Endometrial microvascular endothelial cells (primary cell): Measurements from ENCODE around the gene MPZL1. TPM values are rescaled to one million over a fixed set of nuclear protein-coding genes. Genes with fewer than 3 reads are reported as not detected.

ENCODE experiments used
- in situ Hi-C: cut with HindIII; loops from 2 replicates; pipeline ENCODE4 v1.10.0; 2017; ENCODE audit warnings: low sequenced_read_pairs, low pct_unique_long_range_greater_than_20kb; ENCODE audit errors: inconsistent ontology term
- total RNA-seq: library from RNA; depleted of rRNA; stranded (reverse); fragments of >200 nt; gene quantifications from one replicate; pipeline ENCODE4 v1.2.3, GENCODE V29; 2015; ENCODE audit errors: inconsistent ontology term

The MPZL1 gene
- total RNA-seq, 1 donor from 2014 or later, result 103 TPM

- in situ Hi-C loops, result no loop called here
These were observed 7.2 kb upstream of the MPZL1 start for GRCh38 chr1:167714439-167715156.

- in situ Hi-C loops, result no loop called here
These were observed 6.4 kb upstream of the MPZL1 start for GRCh38 chr1:167715157-167715999.

- in situ Hi-C loops, result no loop called here
These were observed 5.8 kb upstream of the MPZL1 start for GRCh38 chr1:167716000-167716271.

- in situ Hi-C loops, result no loop called here
These were observed 4.4 kb upstream of the MPZL1 start for GRCh38 chr1:167717351-167717750.

- in situ Hi-C loops, result no loop called here
These were observed 2.7 kb upstream of the MPZL1 start for GRCh38 chr1:167718914-167719691.

- in situ Hi-C loops, result loop anchor here (10.0 kb wide), 1 partner anchor 245 kb away; no protein-coding TSS in a partner anchor
These were observed 1.9 kb upstream of the MPZL1 start for GRCh38 chr1:167719715-167720421.

GRCh38 chr1:167720965-167721616 lies 691 bp upstream of the MPZL1 start:
- in situ Hi-C loops, result loop anchor here (10.0 kb wide), 1 partner anchor 244 kb away; no protein-coding TSS in a partner anchor

- in situ Hi-C loops, result loop anchor here (10.0 kb wide), 1 partner anchor 242 kb away; no protein-coding TSS in a partner anchor
These were observed 529 bp downstream of the MPZL1 start for GRCh38 chr1:167722152-167722869.

GRCh38 chr1:167722870-167723251 lies 1.1 kb downstream of the MPZL1 start:
- in situ Hi-C loops, result loop anchor here (10.0 kb wide), 1 partner anchor 242 kb away; no protein-coding TSS in a partner anchor

GRCh38 chr1:167723707-167724323 lies 2.0 kb downstream of the MPZL1 start:
- in situ Hi-C loops, result loop anchor here (10.0 kb wide), 1 partner anchor 241 kb away; no protein-coding TSS in a partner anchor

GRCh38 chr1:167726008-167726407 lies 4.2 kb downstream of the MPZL1 start:
- in situ Hi-C loops, result loop anchor here (10.0 kb wide), 1 partner anchor 239 kb away; no protein-coding TSS in a partner anchor

- in situ Hi-C loops, result loop anchor here (10.0 kb wide), 1 partner anchor 236 kb away; no protein-coding TSS in a partner anchor
These were observed 7.1 kb downstream of the MPZL1 start for GRCh38 chr1:167728818-167729410.

- in situ Hi-C loops, result no loop called here
These were observed 12.4 kb downstream of the MPZL1 start for GRCh38 chr1:167734227-167734626.

- in situ Hi-C loops, result no loop called here
These were observed 13.1 kb downstream of the MPZL1 start for GRCh38 chr1:167734841-167735240.

- in situ Hi-C loops, result no loop called here
These were observed 15.4 kb downstream of the MPZL1 start for GRCh38 chr1:167737169-167737568.

- in situ Hi-C loops, result no loop called here
These were observed 16.4 kb downstream of the MPZL1 start for GRCh38 chr1:167738158-167738557.

- in situ Hi-C loops, result no loop called here
These were observed 18.0 kb downstream of the MPZL1 start for GRCh38 chr1:167739752-167740151.
